Posterior vena cava (tissue), 2 donors: Measurements from ENCODE around the gene CDH20. TPM values are rescaled to one million over a fixed set of nuclear protein-coding genes. Genes with fewer than 3 reads are reported as not detected.
"Not testable (repeated sequence)": the region's sequence is repeated elsewhere in the genome, so short reads cannot be mapped to it uniquely, and the experiment has no call there.

Source experiments
- DNase-seq: peaks from one replicate; pipeline ENCODE4 v3.0.0-alpha.2; 2020; ENCODE audit warnings: low spot score
- intact Hi-C, 2 donors: fragments of 100-400 bp; cut with DNase I; formaldehyde crosslinking; loops; one replicate each; pipeline versions ENCODE4 v1.14.1 to v1.14.2; 2022 to 2023
- total RNA-seq, 2 donors: library from RNA; stranded (reverse); fragmentation: NEBNext Ultra II Directional; extraction: Animal tissue kit (Norgen Biotek cat#: 25700); gene quantifications; one replicate each; pipeline ENCODE4 v1.2.1, GENCODE V29; 2021
- donor health status: DM: yes; HTN: yes; CAD: no.
- donor health status: DM: yes; HTN: yes; CAD: no.

The CDH20 gene
- total RNA-seq, 2 donors from 2014 or later: 0.38 to 0.88 TPM

- intact Hi-C loops: no loop called here
- no peak for DNase-seq
Observed at GRCh38 chr18:61337527-61337926, 4.3 kb downstream of the CDH20 start.

GRCh38 chr18:61340148-61340547, 6.9 kb downstream of the CDH20 start:
- intact Hi-C loops: no loop called here
- no peak for DNase-seq

GRCh38 chr18:61348230-61348629, 15.0 kb downstream of the CDH20 start:
- intact Hi-C loops: no loop called here
- no peak for DNase-seq

GRCh38 chr18:61350578-61350977, 17.3 kb downstream of the CDH20 start:
- intact Hi-C loops: no loop called here
- no peak for DNase-seq

GRCh38 chr18:61352059-61352458, 18.8 kb downstream of the CDH20 start:
- no peak for DNase-seq
- intact Hi-C loops: no loop called here

GRCh38 chr18:61352611-61353010, 19.4 kb downstream of the CDH20 start:
- no peak for DNase-seq
- intact Hi-C loops: no loop called here

- no peak for DNase-seq
- intact Hi-C loops: no loop called here
Observed at GRCh38 chr18:61360404-61361383, 27.5 kb downstream of the CDH20 start.

GRCh38 chr18:61362511-61362910, 29.3 kb downstream of the CDH20 start:
- intact Hi-C loops: no loop called here
- no peak for DNase-seq

GRCh38 chr18:61364953-61365352, 31.7 kb downstream of the CDH20 start:
- intact Hi-C loops: no loop called here

GRCh38 chr18:61368001-61368400, 34.8 kb downstream of the CDH20 start:
- intact Hi-C loops: no loop called here
- no peak for DNase-seq

More at GRCh38 chr18:61364953-61365352, 31.7 kb downstream of the CDH20 start:
- DNase-seq: no peak

- not testable (repeated sequence) for DNase-seq
Observed at GRCh38 chr18:61369671-61370070, 36.4 kb downstream of the CDH20 start.

GRCh38 chr18:61371111-61371510, 37.9 kb downstream of the CDH20 start:
- DNase-seq: no peak
- intact Hi-C loops: no loop called here

More at GRCh38 chr18:61369671-61370070, 36.4 kb downstream of the CDH20 start:
- intact Hi-C loops: not testable (repeated sequence)

GRCh38 chr18:61379827-61380226, 46.6 kb downstream of the CDH20 start:
- intact Hi-C loops: no loop called here
- DNase-seq: no peak

GRCh38 chr18:61388010-61388409, 54.8 kb downstream of the CDH20 start:
- intact Hi-C loops: no loop called here
- no peak for DNase-seq

GRCh38 chr18:61394983-61395382, 61.8 kb downstream of the CDH20 start:
- DNase-seq: no peak
- intact Hi-C loops: loop anchor here in 1 of 2 donors (10.0 kb wide), 1 partner anchor 1210 kb away; no protein-coding TSS in a partner anchor

GRCh38 chr18:61397222-61397621, 64.0 kb downstream of the CDH20 start:
- DNase-seq: no peak
- intact Hi-C loops: loop anchor here in 1 of 2 donors (10.0 kb wide), 1 partner anchor 1212 kb away; no protein-coding TSS in a partner anchor

- intact Hi-C loops: loop anchor here in 1 of 2 donors (10.0 kb wide), 1 partner anchor 1214 kb away; no protein-coding TSS in a partner anchor
- DNase-seq: no peak
Observed at GRCh38 chr18:61398961-61399705, 65.9 kb downstream of the CDH20 start.

- intact Hi-C loops: no loop called here
- DNase-seq: no peak
Observed at GRCh38 chr18:61400016-61400635, 66.9 kb downstream of the CDH20 start.

GRCh38 chr18:61400716-61401115, 67.5 kb downstream of the CDH20 start:
- intact Hi-C loops: no loop called here

GRCh38 chr18:61402726-61403125, 69.5 kb downstream of the CDH20 start:
- intact Hi-C loops: no loop called here
- no peak for DNase-seq

More at GRCh38 chr18:61400716-61401115, 67.5 kb downstream of the CDH20 start:
- DNase-seq: no peak
